Trophoblast cell (in vitro differentiated cells and primary cell): ENCODE data around the gene NLRP5.
A peak's percentile ranks its signal among the peaks of the same experiment; 100 is the strongest.
"Not testable (repeated sequence)": the region's sequence is repeated elsewhere in the genome, so short reads cannot be mapped to it uniquely, and the experiment has no call there.

ENCODE experiments used
- DNase-seq, 2 donors: peaks; one replicate each; pipeline ENCODE4 v3.0.0-alpha.2; 2016
- H2AFZ ChIP-seq: 2 replicates; pipeline ENCODE4 v1.6.1; 2013; ENCODE audit warnings: low read length, moderate library complexity, mild to moderate bottlenecking; ENCODE audit not compliant: insufficient read depth, poor library complexity
- H2AK5ac ChIP-seq: 2 replicates; pipeline ENCODE4 v1.6.1; 2013; ENCODE audit warnings: mild to moderate bottlenecking, low read length
- H2BK120ac ChIP-seq: 2 replicates; pipeline ENCODE4 v1.6.1; 2013; ENCODE audit warnings: low read length, mild to moderate bottlenecking, moderate library complexity; ENCODE audit not compliant: insufficient read depth, poor library complexity
- H2BK12ac ChIP-seq: 2 replicates; pipeline ENCODE4 v1.6.1; 2013; ENCODE audit warnings: mild to moderate bottlenecking, low read length, moderate library complexity
- H2BK5ac ChIP-seq: 2 replicates; pipeline ENCODE4 v1.6.1; 2013; ENCODE audit warnings: low read length, low read depth, moderate library complexity, mild to moderate bottlenecking; ENCODE audit not compliant: poor library complexity
- H3K14ac ChIP-seq: 2 replicates; pipeline ENCODE4 v1.6.1; 2013; ENCODE audit warnings: mild to moderate bottlenecking, low read length
- H3K18ac ChIP-seq: 2 replicates; pipeline ENCODE4 v1.6.1; 2013; ENCODE audit warnings: mild to moderate bottlenecking, low read length
- H3K23ac ChIP-seq: 2 replicates; pipeline ENCODE4 v1.6.1; 2013; ENCODE audit warnings: low read length
- H3K27ac ChIP-seq: 2 replicates; pipeline ENCODE4 v1.5.1; 2013; ENCODE audit warnings: low read depth, mild to moderate bottlenecking, inconsistent platforms, low read length, moderate library complexity
- H3K27me3 ChIP-seq: 2 replicates; pipeline ENCODE4 v1.6.1; 2013; ENCODE audit warnings: inconsistent platforms, mild to moderate bottlenecking, low read length, moderate library complexity; ENCODE audit not compliant: insufficient read depth
- H3K36me3 ChIP-seq, 2 experiments: 1 replicate in 1 of 2; 2 replicates in 1 of 2; pipeline ENCODE4 v1.6.1; 2013; ENCODE audit warnings: low read length in 2 of 2, mild to moderate bottlenecking in 2 of 2, moderate library complexity in 1 of 2; ENCODE audit not compliant: insufficient read depth in 2 of 2, control insufficient read depth in 1 of 2
- H3K4ac ChIP-seq: 2 replicates; pipeline ENCODE4 v1.6.1; 2013; ENCODE audit warnings: low read depth, mild to moderate bottlenecking, low read length, moderate library complexity
- H3K4me1 ChIP-seq, 2 experiments: 1 replicate in 1 of 2; 2 replicates in 1 of 2; pipeline ENCODE4 v1.6.1; 2013; ENCODE audit warnings: low read length in 2 of 2, mild to moderate bottlenecking in 2 of 2, moderate library complexity in 1 of 2; ENCODE audit not compliant: insufficient read depth in 2 of 2, control insufficient read depth in 1 of 2
- H3K4me2 ChIP-seq: 2 replicates; pipeline ENCODE4 v1.6.1; 2013; ENCODE audit warnings: inconsistent platforms, mild to moderate bottlenecking, low read length, moderate library complexity
- H3K4me3 ChIP-seq: 2 replicates; pipeline ENCODE4 v1.5.1; 2013; ENCODE audit warnings: mild to moderate bottlenecking, low read depth, low read length, inconsistent platforms
- H3K79me1 ChIP-seq: one replicate; pipeline ENCODE4 v1.6.1; 2013; ENCODE audit warnings: low read length
- H3K79me2 ChIP-seq: 2 replicates; pipeline ENCODE4 v1.6.1; 2013; ENCODE audit warnings: low read length, mild to moderate bottlenecking; ENCODE audit not compliant: control insufficient read depth, insufficient read depth, poor library complexity
- H3K9ac ChIP-seq: 2 replicates; pipeline ENCODE4 v1.6.1; 2013; ENCODE audit warnings: mild to moderate bottlenecking, low read length
- H3K9me3 ChIP-seq: 2 replicates; pipeline ENCODE4 v1.6.1; 2013; ENCODE audit warnings: low read depth, mild to moderate bottlenecking, control low read depth, inconsistent platforms, low read length; ENCODE audit not compliant: insufficient read depth
- H4K12ac ChIP-seq: 2 replicates; pipeline ENCODE4 v1.6.1; 2013; ENCODE audit warnings: low read depth, mild to moderate bottlenecking, low read length, moderate library complexity
- H4K8ac ChIP-seq: 2 replicates; pipeline ENCODE4 v1.6.1; 2013; ENCODE audit warnings: low read depth, mild to moderate bottlenecking, low read length, moderate library complexity
- H4K91ac ChIP-seq: one replicate; pipeline ENCODE4 v1.6.1; 2013; ENCODE audit warnings: low read depth, mild to moderate bottlenecking, low read length, moderate library complexity
- WGBS: extraction: QIAGEN DNeasy Blood & Tissue Kit; methylation state at CpG from one replicate; pipeline ENCODE4 v1.1.7; 2013; ENCODE audit warnings: missing lambda C conversion rate; ENCODE audit not compliant: insufficient read length, insufficient coverage; ENCODE audit errors: extremely low coverage; 5-methylcytosine and 5-hydroxymethylcytosine counted together

NLRP5 gene

DNA sequence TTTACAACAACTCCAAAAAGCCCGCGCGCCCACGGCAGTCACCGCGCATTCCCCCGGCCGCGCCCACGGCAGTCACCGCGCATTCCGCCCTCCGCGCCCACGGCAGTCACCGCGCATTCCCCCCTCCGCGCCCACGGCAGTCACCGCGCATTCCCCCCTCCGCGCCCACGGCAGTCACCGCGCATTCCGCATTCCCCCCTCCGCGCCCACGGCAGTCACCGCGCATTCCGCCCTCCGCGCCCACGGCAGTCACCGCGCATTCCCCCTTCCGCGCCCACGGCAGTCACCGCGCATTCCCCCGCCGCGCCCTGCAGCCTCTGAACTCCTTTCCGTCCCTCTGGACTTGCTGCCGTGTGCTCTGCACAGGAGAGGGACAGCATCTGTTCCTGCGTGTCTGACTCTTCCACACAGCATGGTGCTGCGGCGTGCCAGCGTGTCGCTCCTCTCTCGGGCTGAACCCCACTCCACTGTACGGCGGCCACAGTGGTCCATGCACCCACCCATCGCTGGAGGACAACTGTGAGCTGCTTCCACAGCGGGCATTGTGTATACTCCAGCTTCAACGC, 119.3 kb downstream of the NLRP5 start:
- not testable (repeated sequence) for H3K27ac ChIP-seq, H3K9me3 ChIP-seq, H4K91ac ChIP-seq, H3K9ac ChIP-seq, H3K4me3 ChIP-seq, H3K23ac ChIP-seq, H3K79me1 ChIP-seq, DNase-seq, H3K18ac ChIP-seq, H3K4me1 ChIP-seq, H2BK12ac ChIP-seq, H3K27me3 ChIP-seq, H4K8ac ChIP-seq, H4K12ac ChIP-seq, H2AFZ ChIP-seq, H2BK5ac ChIP-seq, H3K14ac ChIP-seq, H2AK5ac ChIP-seq, H3K4me2 ChIP-seq, H2BK120ac ChIP-seq
- Histone ChIP-seq H3K36me3 (peaks cover 35 to 36% of the 10 kb centered on the region in 2 experiments), H3K4ac (peak overlapping the region; percentile 86), H3K79me2 (peaks cover 35% of the 10 kb centered on the region)
- WGBS: no CpG with 5 or more reads among the region's 61 CpGs

DNA sequence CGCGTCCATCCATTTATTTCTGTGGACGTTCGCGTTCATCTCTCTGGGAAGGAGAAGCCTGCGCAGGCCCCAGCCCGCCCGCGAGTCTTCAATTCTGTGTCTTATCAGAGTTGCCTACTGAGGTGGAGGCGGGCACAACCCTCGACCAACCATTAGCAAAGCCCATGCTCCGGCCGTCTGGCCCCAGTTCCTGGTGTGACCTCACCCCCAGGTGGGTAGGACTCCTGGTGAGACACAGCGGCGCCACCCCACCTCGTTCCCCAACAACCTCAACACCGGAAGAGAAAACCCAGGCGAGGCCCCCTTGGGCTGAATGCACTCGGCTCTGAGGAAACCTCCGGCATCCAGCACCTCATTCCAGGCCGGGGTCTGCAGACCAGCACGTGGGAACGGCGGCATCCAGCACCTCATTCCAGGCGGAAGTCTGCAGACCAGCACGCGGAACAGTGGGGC, 119.8 kb downstream of the NLRP5 start:
- H2BK120ac ChIP-seq: no peak overlapping the region
- H3K18ac ChIP-seq: no peak overlapping the region
- WGBS: no CpG with 5 or more reads among the region's 27 CpGs
- no peak overlapping the region for H3K23ac ChIP-seq
- no peak overlapping the region for H4K91ac ChIP-seq
- no peak overlapping the region for H4K8ac ChIP-seq
- peaks cover 31 to 34% of the 10 kb centered on the region in 2 experiments for H3K36me3 ChIP-seq
- peaks cover 12 to 15% of the 10 kb centered on the region in 2 experiments for H3K4me1 ChIP-seq
- H3K9ac ChIP-seq: no peak overlapping the region
- no peak overlapping the region for H3K4me3 ChIP-seq
- H3K9me3 ChIP-seq: peaks cover 3% of the 10 kb centered on the region
- peaks cover 39% of the 10 kb centered on the region for H3K79me2 ChIP-seq
- H3K79me1 ChIP-seq: no peaks in the 10 kb centered on the region
- H3K4ac ChIP-seq: peak overlapping the region; percentile 86
- no peak overlapping the region for H3K14ac ChIP-seq
- H2BK5ac ChIP-seq: no peak overlapping the region
- H3K27ac ChIP-seq: no peak overlapping the region
- no peak overlapping the region for H4K12ac ChIP-seq
- H3K4me2 ChIP-seq: no peak overlapping the region
- no peak overlapping the region for H2BK12ac ChIP-seq
- no peak overlapping the region for H2AFZ ChIP-seq
- H3K27me3 ChIP-seq: no peaks in the 10 kb centered on the region
- no peak for DNase-seq
- no peak overlapping the region for H2AK5ac ChIP-seq

DNA sequence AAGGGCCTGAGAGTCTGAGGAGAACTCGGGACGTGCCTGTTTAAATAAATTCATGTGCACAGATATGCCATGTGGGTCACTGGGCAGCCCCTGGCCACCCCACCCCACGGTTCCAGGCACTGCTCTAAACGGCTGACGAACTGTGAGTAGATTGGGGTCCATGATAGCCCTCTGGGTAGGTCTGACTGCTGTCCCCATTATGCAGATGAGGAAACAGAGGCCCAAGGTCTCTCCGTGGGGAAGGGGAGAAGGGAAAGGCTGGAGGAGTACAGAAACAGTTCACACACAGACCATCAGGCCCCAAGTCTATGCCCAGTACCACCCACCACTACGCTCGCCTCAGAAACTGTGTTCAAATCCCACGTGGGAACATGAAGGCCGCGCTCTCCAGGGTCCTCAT, 120.4 kb downstream of the NLRP5 start:
- Histone ChIP-seq H3K9ac (no peak overlapping the region), H3K23ac (no peak overlapping the region), H2AFZ (no peak overlapping the region), H3K79me2 (peaks cover 41% of the 10 kb centered on the region), H2BK5ac (no peak overlapping the region), H2BK120ac (no peak overlapping the region), H3K18ac (no peak overlapping the region), H3K4me3 (no peak overlapping the region), H2AK5ac (no peak overlapping the region), H2BK12ac (no peak overlapping the region), H3K27ac (no peak overlapping the region), H3K27me3 (no peaks in the 10 kb centered on the region), H3K36me3 (peaks cover 28 to 29% of the 10 kb centered on the region in 2 experiments), H4K8ac (no peak overlapping the region), H4K91ac (no peak overlapping the region), H3K14ac (no peak overlapping the region), H3K4ac (peak overlapping the region; percentile 86), H3K4me2 (no peak overlapping the region), H4K12ac (no peak overlapping the region), H3K79me1 (no peaks in the 10 kb centered on the region), H3K9me3 (peaks cover 3% of the 10 kb centered on the region), H3K4me1 (peaks cover 15 to 19% of the 10 kb centered on the region in 2 experiments)
- no peak for DNase-seq
- no CpG with 5 or more reads among the region's 11 CpGs for WGBS

DNA sequence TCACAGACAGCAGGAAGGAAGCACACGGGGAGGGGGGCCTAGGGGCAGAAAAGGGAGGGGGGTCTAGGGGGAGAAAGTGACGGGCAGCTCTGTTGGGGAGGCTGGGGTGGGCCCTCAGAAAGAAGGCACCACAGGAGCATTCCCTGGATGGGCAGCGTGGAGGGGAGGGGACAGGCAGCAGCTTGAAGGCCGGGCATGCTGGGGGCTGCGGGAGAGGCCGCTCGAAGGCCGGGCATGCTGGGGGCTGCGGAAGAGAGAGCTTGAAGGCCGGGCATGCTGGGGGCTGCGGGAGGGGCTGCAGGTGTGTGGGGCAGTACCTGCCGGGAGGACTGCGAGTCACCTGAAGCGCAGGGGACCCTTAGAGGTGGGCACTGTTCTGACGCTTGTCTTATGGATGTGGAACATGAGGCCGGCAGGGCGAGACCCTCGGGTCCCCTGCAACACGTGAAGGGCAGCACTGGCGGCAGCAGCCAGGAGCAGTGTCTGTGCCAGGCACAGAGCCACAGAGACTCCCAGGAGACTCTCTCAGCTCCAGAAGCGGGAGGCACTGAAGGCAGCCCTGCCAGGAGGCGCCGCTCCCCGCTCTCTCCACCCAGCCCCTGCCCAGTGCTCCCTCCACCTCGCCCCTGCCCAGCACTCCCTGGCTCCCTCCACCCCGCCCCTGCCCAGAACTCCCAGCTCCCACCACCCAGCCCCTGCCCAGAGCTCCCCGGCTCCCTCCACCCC, 121.2 kb downstream of the NLRP5 start:
- peaks cover 15 to 19% of the 10 kb centered on the region in 2 experiments for H3K4me1 ChIP-seq

More for the DNA sequence above, 121.2 kb downstream of the NLRP5 start:
- H3K23ac ChIP-seq: no peak overlapping the region
- no peak overlapping the region for H3K14ac ChIP-seq
- peaks cover 3% of the 10 kb centered on the region for H3K9me3 ChIP-seq
- no peak for DNase-seq
- no peak overlapping the region for H3K18ac ChIP-seq
- no peak overlapping the region for H2BK120ac ChIP-seq
- no peaks in the 10 kb centered on the region for H3K27me3 ChIP-seq
- H3K79me1 ChIP-seq: no peaks in the 10 kb centered on the region
- H3K4ac ChIP-seq: peak overlapping the region; percentile 86
- H3K79me2 ChIP-seq: peaks cover 45% of the 10 kb centered on the region
- no peak overlapping the region for H3K27ac ChIP-seq
- WGBS: no CpG with 5 or more reads among the region's 27 CpGs
- H2AFZ ChIP-seq: no peak overlapping the region
- peaks cover 21 to 25% of the 10 kb centered on the region in 2 experiments for H3K36me3 ChIP-seq
- H3K4me2 ChIP-seq: no peak overlapping the region
- H4K91ac ChIP-seq: no peak overlapping the region
- no peak overlapping the region for H4K12ac ChIP-seq
- H4K8ac ChIP-seq: no peak overlapping the region
- H3K9ac ChIP-seq: no peak overlapping the region
- H2BK5ac ChIP-seq: no peak overlapping the region
- H3K4me3 ChIP-seq: no peak overlapping the region
- no peak overlapping the region for H2AK5ac ChIP-seq
- H2BK12ac ChIP-seq: no peak overlapping the region
